GM18517 (cell line): ENCODE results near the gene RAPSN.

ENCODE experiments used
- ATAC-seq: cut with Tn5 transposase; IDR thresholded peaks from one replicate; pipeline ENCODE4 v1.9.1; 2021; ENCODE audit warnings: mild to moderate bottlenecking, moderate library complexity; ENCODE audit not compliant: unreplicated experiment

Gene RAPSN

GRCh38 chr11:47409440-47410369 is 39.2 kb downstream of the RAPSN start:
- ATAC-seq, result no peak

- ATAC-seq, result peak; percentile 11
Observed at GRCh38 chr11:47408598-47409439, 40.1 kb downstream of the RAPSN start.

- ATAC-seq, result peak; percentile 86
Observed at GRCh38 chr11:47407746-47408590, 41.0 kb downstream of the RAPSN start, which contains the start of gene SLC39A13. Gene SLC39A13 (plus strand): TSS chr11:47408590. CDS start chr11:47410095, 1,505 bp downstream.

- ATAC-seq, result no peak
Observed at GRCh38 chr11:47406896-47407745, 41.8 kb downstream of the RAPSN start.

GRCh38 chr11:47403571-47403970 is 45.4 kb downstream of the RAPSN start:
- no peak for ATAC-seq

- ATAC-seq, result no peak
Observed at GRCh38 chr11:47403135-47403534, 45.8 kb downstream of the RAPSN start.

- ATAC-seq, result peak; percentile 82
Observed at GRCh38 chr11:47400768-47401279, 48.1 kb downstream of the RAPSN start.

GRCh38 chr11:47399860-47400767 is 48.8 kb downstream of the RAPSN start:
- ATAC-seq, result peak; percentile 46

- ATAC-seq, result no peak
Observed at GRCh38 chr11:47398551-47398950, 50.4 kb downstream of the RAPSN start.

GRCh38 chr11:47398011-47398410 is 50.9 kb downstream of the RAPSN start:
- no peak for ATAC-seq

GRCh38 chr11:47396049-47396320 is 53.0 kb downstream of the RAPSN start:
- no peak for ATAC-seq

- ATAC-seq, result no peak
Observed at GRCh38 chr11:47395223-47396048, 53.5 kb downstream of the RAPSN start.

- no peak for ATAC-seq
Observed at GRCh38 chr11:47394322-47395222, 54.4 kb downstream of the RAPSN start.

- no peak for ATAC-seq
Observed at GRCh38 chr11:47394050-47394321, 55.0 kb downstream of the RAPSN start.

GRCh38 chr11:47393163-47394049 is 55.5 kb downstream of the RAPSN start:
- ATAC-seq, result no peak

- no peak for ATAC-seq
Observed at GRCh38 chr11:47392546-47393162, 56.3 kb downstream of the RAPSN start.
